Fibroblast of the aortic adventitia (primary cell): ENCODE results near the gene TCF21. TPM values are rescaled to one million over a fixed set of nuclear protein-coding genes. Genes with fewer than 3 reads are reported as not detected.

Experiments used
- DNase-seq: peaks from one replicate; pipeline ENCODE4 v3.0.0-alpha.2; 2010; ENCODE audit warnings: low read depth
- H3K4me3 ChIP-seq: 2 replicates; pipeline ENCODE4 v1.5.1; 2011; ENCODE audit warnings: low read depth, mild to moderate bottlenecking, control low read depth, low read length, moderate library complexity
- CTCF ChIP-seq: IDR thresholded peaks from 2 replicates; pipeline ENCODE4 v1.5.1; 2011; ENCODE audit warnings: mild to moderate bottlenecking, low read length, control low read depth, inconsistent platforms; ENCODE audit not compliant: insufficient read depth
- total RNA-seq: library from RNA; depleted of rRNA; stranded (reverse); fragments of >200 nt; gene quantifications from 2 replicates; pipeline ENCODE4 v1.2.3, GENCODE V29; 2012; ENCODE audit warnings: low replicate concordance

Gene TCF21
- 2.9 and 5.0 TPM in 2 replicates for total RNA-seq

GRCh38 chr6:133888929-133889556 lies at the start of gene TCF21:
Gene TCF21 (plus strand): TSS chr6:133889113. CDS start chr6:133889398, 285 bp downstream.
- no peak for TF ChIP-seq CTCF
- H3K4me3 ChIP-seq: peak within 1 kb of the TSS; percentile 70
- peak; percentile 63 for DNase-seq

- H3K4me3 ChIP-seq: no peak overlapping the region
- no peak for TF ChIP-seq CTCF
- DNase-seq: no peak
Observed at GRCh38 chr6:133841176-133841575, 47.7 kb upstream of the TCF21 start.

- no peak for TF ChIP-seq CTCF
- H3K4me3 ChIP-seq: no peak overlapping the region
Observed at GRCh38 chr6:133843098-133843497, 45.8 kb upstream of the TCF21 start.

GRCh38 chr6:133844709-133845108 lies 44.2 kb upstream of the TCF21 start:
- no peak for DNase-seq
- H3K4me3 ChIP-seq: no peak overlapping the region
- TF ChIP-seq CTCF: no peak

More at GRCh38 chr6:133843098-133843497, 45.8 kb upstream of the TCF21 start:
- DNase-seq: no peak

- no peak for DNase-seq
- no peak overlapping the region for H3K4me3 ChIP-seq
- TF ChIP-seq CTCF: no peak
Observed at GRCh38 chr6:133854041-133854363, 34.9 kb upstream of the TCF21 start.

GRCh38 chr6:133854364-133855275 lies 34.3 kb upstream of the TCF21 start:
- DNase-seq: no peak

More at GRCh38 chr6:133854364-133855275, 34.3 kb upstream of the TCF21 start:
- TF ChIP-seq CTCF: no peak
- H3K4me3 ChIP-seq: no peak overlapping the region
